ENCODE results near the gene TNRC18. TPM values are rescaled to one million over a fixed set of nuclear protein-coding genes. Genes with fewer than 3 reads are reported as not detected.

The TNRC18 gene
- total and polyA plus RNA-seq, 4 experiments from 2014 or later = 0.11 to 48.9 (median 24.5) TPM

DNA sequence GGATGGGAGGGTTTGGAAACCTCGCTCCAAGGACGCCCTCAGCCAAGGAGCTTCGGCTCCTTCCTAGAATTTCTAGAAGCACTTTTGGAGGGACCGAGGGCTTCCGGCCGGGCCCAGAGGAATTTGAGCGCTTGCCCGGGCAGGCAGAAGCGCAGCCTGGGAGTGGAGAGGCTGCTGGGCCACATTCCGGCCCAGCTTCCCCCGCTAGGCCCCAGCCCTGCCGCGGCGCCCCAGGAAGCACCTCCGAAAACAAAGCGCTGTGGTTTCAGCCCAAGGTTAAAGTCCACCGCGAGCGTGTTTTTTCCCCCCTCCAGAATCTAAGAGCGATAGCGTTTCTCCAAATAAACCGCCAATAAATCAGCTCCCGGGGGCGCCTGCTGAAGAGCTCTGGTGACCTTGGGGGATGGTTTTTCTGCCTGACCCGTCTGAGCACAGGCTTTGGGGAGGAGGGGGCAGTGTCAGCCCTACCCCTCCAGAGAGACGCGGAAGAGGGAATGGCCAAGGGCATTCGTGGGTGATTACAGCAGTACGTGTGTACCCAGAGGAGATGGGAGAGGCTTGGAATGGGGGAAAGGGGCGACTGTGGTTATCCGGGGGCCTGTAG lies 5.7 kb upstream of the TNRC18 start:
- Histone ChIP-seq H3K27ac (ENCODE audit: low read depth, low read length) (no peak overlapping the region), H3K9me3 (ENCODE audit: control insufficient read depth in 1 of 2, low read length in 2 of 2) (no peaks in the 10 kb centered on the region), H3K36me3 (ENCODE audit: insufficient read depth, low read length) (no peaks in the 10 kb centered on the region), H3K4me1 (ENCODE audit: insufficient read depth, low read length) (peaks cover 55% of the 10 kb centered on the region), H3K27me3 (ENCODE audit: insufficient read depth, low read length) (peaks cover 44% of the 10 kb centered on the region), H3K4me3 (ENCODE audit: low read length in 2 of 2) (no peak overlapping the region)
- H3K36me3 Mint-ChIP-seq = peaks cover under 1 to 6% of the 10 kb centered on the region in 2 donors
- POLR2A ChIA-PET (ENCODE audit: partially characterized antibody) = interaction anchor here (1.3 kb wide), 1 partner anchor 12 kb away, joined by 4 read pairs; no protein-coding TSS in a partner anchor
- peaks cover 0 to 10% (median 1%) of the 10 kb centered on the region in 8 donors for H3K9me3 Mint-ChIP-seq
- CTCF ChIA-PET (ENCODE audit: partially characterized antibody) = no interaction called here
- H3K4me3 Mint-ChIP-seq = peak overlapping the region in 6 of 8 donors; percentile 2 to 71 (median 52)
- H3K4me1 Mint-ChIP-seq = peaks cover 14 to 48% (median 25%) of the 10 kb centered on the region in 4 donors
- DNase-seq = peak in 2 of 5 donors; percentile 9 to 10
- peak overlapping the region in 1 of 7 donors; percentile 78 for H3K27ac Mint-ChIP-seq
- H3K27me3 Mint-ChIP-seq = peaks cover 39 to 43% of the 10 kb centered on the region in 2 donors
- intact Hi-C loops (cut with micrococcal nuclease) = no loop called here

DNA sequence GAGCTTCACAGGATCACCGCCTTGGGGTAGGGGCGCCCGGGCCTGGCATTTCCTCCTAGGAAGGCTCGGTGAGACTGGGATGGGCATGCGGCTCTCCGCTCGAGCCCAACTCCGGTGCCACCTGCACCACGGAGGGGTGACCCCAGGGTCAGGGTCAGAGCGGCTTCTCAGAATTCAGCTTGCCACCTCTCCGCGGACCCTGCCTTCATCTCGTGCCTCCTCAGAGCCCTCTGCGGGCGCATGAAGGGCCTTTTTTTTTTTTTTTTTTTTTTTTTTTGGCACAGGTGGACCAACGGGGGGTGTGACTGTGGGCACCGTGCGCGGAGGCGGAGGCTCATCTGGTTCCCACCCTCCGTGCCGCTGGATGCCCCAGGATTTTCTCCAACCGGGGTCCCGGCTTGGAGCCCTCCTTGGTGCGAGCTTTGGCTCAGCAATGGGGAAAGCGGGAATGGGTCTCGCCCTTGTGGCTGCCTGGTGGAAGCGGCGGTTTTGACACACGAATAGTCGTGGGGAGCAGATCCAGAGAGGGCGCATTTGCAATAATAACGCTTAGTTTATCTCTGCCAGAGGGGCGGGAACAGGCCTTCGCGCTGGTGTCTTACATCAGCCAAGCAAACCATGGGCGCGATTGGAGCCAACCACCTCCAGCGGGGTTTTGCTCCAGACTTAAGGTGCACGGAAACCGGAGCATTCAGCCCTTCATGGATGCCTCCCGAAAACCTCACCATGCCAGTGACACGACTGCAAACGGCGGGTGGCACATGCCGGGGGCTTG lies 5.0 kb upstream of the TNRC18 start:
- no peak overlapping the region for H3K4me3 ChIP-seq (ENCODE audit: low read length in 2 of 2)
- peaks cover 17 to 54% (median 28%) of the 10 kb centered on the region in 4 donors for H3K4me1 Mint-ChIP-seq
- H3K4me1 ChIP-seq (ENCODE audit: insufficient read depth, low read length) = peaks cover 59% of the 10 kb centered on the region
- intact Hi-C loops (cut with micrococcal nuclease) = no loop called here
- no peaks in the 10 kb centered on the region for H3K36me3 ChIP-seq (ENCODE audit: insufficient read depth, low read length)
- peak overlapping the region in 2 of 7 donors; percentile 41 to 59 for H3K27ac Mint-ChIP-seq
- H3K4me3 Mint-ChIP-seq = peak overlapping the region in 4 of 8 donors; percentile 20 to 61 (median 34)
- H3K36me3 Mint-ChIP-seq = peaks cover 1 to 4% of the 10 kb centered on the region in 2 donors
- H3K27me3 Mint-ChIP-seq = peaks cover 38 to 47% of the 10 kb centered on the region in 2 donors
- DNase-seq = peak in 3 of 5 donors; percentile 4 to 40 (median 8)
- H3K27ac ChIP-seq (ENCODE audit: low read depth, low read length) = no peak overlapping the region
- H3K9me3 ChIP-seq (ENCODE audit: control insufficient read depth in 1 of 2, low read length in 2 of 2) = no peaks in the 10 kb centered on the region
- ChIA-PET CTCF (ENCODE audit: partially characterized antibody) (no interaction called here), POLR2A (ENCODE audit: partially characterized antibody) (interaction anchor here (1.3 kb wide), 1 partner anchor 11 kb away, joined by 4 read pairs; no protein-coding TSS in a partner anchor)
- peaks cover 0 to 10% (median 0%) of the 10 kb centered on the region in 8 donors for H3K9me3 Mint-ChIP-seq
- H3K27me3 ChIP-seq (ENCODE audit: insufficient read depth, low read length) = peaks cover 46% of the 10 kb centered on the region

DNA sequence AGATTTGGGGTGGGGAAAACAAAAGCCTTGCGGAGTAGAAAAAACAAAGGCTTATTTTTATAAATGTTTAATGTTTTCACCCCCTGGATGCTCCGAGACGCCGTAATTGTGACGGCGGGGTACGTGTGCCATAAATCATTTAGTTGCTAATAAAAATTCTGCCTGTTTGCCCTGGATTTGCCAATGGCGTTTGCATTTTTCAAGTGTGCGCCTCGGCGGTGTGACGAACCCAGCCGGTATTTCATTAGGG lies 2.5 kb upstream of the TNRC18 start:
- H3K9me3 Mint-ChIP-seq = peaks cover 0 to 4% (median 0%) of the 10 kb centered on the region in 8 donors
- H3K27ac Mint-ChIP-seq = peak overlapping the region in 2 of 7 donors; percentile 68 to 81
- intact Hi-C loops (cut with micrococcal nuclease) = no loop called here
- peaks cover 75% of the 10 kb centered on the region for H3K4me1 ChIP-seq (ENCODE audit: insufficient read depth, low read length)
- ChIA-PET CTCF (ENCODE audit: partially characterized antibody) (no interaction called here), POLR2A (ENCODE audit: partially characterized antibody) (no interaction called here)
- H3K27ac ChIP-seq (ENCODE audit: low read depth, low read length) = no peak overlapping the region
- H3K9me3 ChIP-seq (ENCODE audit: control insufficient read depth in 1 of 2, low read length in 2 of 2) = no peaks in the 10 kb centered on the region
- H3K4me3 Mint-ChIP-seq = peak overlapping the region in 2 of 8 donors; percentile 21 to 27
- peaks cover 21 to 47% of the 10 kb centered on the region in 2 donors for H3K27me3 Mint-ChIP-seq
- peak in 1 of 5 donors; percentile 11 for DNase-seq
- no peaks in the 10 kb centered on the region for H3K36me3 ChIP-seq (ENCODE audit: insufficient read depth, low read length)
- H3K27me3 ChIP-seq (ENCODE audit: insufficient read depth, low read length) = peaks cover 61% of the 10 kb centered on the region
- H3K4me1 Mint-ChIP-seq = peaks cover 17 to 56% (median 30%) of the 10 kb centered on the region in 4 donors
- H3K4me3 ChIP-seq (ENCODE audit: low read length in 2 of 2) = no peak overlapping the region
- H3K36me3 Mint-ChIP-seq = peaks cover 0 to 1% of the 10 kb centered on the region in 2 donors

DNA sequence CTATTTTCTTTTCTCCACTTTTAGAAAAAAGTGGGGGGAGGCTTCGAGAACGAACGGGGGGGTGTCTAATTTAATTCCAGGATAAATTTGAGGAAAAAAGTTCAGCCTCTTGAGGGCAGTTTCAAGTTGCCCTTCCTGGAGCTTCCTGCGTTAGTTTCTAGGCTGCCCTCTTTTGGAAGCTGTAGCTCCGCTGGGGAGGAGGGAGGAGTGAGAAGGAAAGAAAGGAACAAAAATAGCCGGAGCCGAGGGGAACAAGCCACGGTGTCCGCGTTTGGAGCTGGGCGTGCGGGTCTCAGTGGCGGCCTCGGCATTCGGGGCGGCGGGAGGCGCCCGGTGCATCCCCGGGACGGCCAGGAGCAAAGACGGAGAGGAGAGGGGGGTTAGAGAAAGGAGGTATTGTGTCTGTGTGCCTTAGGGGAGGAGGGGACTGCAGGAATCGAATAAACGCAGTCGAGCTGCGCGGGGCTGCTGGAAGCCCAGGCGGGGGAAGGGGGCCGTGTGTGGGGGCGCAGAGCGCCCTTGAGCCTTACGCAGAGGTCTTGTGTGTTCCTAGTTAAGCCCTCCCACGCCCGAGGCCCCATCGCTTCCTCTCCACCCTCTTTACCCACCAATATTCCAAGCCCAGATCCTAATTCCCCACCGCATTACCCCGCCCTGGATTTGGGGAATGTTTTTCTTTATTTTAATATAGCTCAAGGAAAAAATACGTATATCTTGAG lies 2.0 kb upstream of the TNRC18 start:
- peaks cover 17 to 58% (median 30%) of the 10 kb centered on the region in 4 donors for H3K4me1 Mint-ChIP-seq
- H3K27me3 Mint-ChIP-seq = peaks cover 21 to 47% of the 10 kb centered on the region in 2 donors
- H3K9me3 Mint-ChIP-seq = peaks cover 0 to 4% (median 0%) of the 10 kb centered on the region in 8 donors
- peak overlapping the region in 6 of 8 donors; percentile 2 to 65 (median 8) for H3K4me3 Mint-ChIP-seq
- peaks cover 79% of the 10 kb centered on the region for H3K4me1 ChIP-seq (ENCODE audit: insufficient read depth, low read length)
- no peak overlapping the region for H3K27ac ChIP-seq (ENCODE audit: low read depth, low read length)
- H3K9me3 ChIP-seq (ENCODE audit: control insufficient read depth in 1 of 2, low read length in 2 of 2) = no peaks in the 10 kb centered on the region
- no peak overlapping the region for H3K4me3 ChIP-seq (ENCODE audit: low read length in 2 of 2)
- ChIA-PET CTCF (ENCODE audit: partially characterized antibody) (no interaction called here), POLR2A (ENCODE audit: partially characterized antibody) (interaction anchor here (0.9 to 1.0 kb wide), 3 partner anchors 26 to 103 kb away, joined by 3 to 4 read pairs (median 3); no protein-coding TSS in a partner anchor)
- peaks cover 60% of the 10 kb centered on the region for H3K27me3 ChIP-seq (ENCODE audit: insufficient read depth, low read length)
- intact Hi-C loops (cut with micrococcal nuclease) = no loop called here
- H3K27ac Mint-ChIP-seq = peak overlapping the region in 3 of 7 donors; percentile 35 to 81 (median 68)
- H3K36me3 Mint-ChIP-seq = peaks cover 0 to 1% of the 10 kb centered on the region in 2 donors
- H3K36me3 ChIP-seq (ENCODE audit: insufficient read depth, low read length) = no peaks in the 10 kb centered on the region
- DNase-seq = peak in 3 of 5 donors; percentile 3 to 17 (median 15)

DNA sequence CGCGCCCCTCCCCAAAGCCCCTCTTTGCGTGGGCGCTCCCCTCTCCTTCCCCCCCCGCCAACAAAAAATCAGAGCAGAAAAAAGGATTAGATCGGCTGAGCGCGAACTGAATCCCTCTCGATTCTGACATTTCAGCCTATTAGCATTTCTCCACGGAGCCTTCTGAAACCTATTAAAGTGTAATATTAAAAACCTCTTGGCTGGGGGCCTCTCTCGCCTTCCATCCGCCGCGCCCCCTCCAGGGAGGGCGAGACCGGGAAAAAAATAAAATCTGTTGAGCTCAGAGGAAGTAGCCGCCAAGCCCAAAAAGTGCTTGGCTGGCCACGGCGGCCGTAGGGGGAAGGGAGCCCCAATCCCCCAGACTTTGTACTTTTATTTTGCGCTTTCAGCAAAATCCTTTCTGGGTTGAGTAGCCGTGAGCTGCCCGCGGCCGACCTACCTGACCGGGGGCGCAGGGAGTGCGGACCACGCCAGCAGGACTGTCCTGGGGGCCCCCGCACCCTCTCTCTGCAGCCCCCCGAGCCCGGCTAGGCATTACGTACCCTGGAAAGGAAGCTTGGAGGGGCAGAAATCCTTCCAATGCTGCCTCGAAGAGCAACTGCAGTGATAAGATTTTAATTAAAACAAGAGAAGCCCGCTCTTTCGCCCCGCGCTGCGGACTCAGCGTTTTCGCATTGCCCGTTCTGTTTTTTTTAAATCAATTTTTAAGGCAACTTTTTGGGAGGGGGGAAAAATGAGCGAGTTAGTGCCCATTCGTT lies 1.3 kb upstream of the TNRC18 start:
- H3K27ac ChIP-seq (ENCODE audit: low read depth, low read length) = no peak overlapping the region
- intact Hi-C loops (cut with micrococcal nuclease) = no loop called here
- peaks cover 56% of the 10 kb centered on the region for H3K27me3 ChIP-seq (ENCODE audit: insufficient read depth, low read length)
- H3K4me1 ChIP-seq (ENCODE audit: insufficient read depth, low read length) = peaks cover 85% of the 10 kb centered on the region
- no peak overlapping the region for H3K4me3 ChIP-seq (ENCODE audit: low read length in 2 of 2)
- Mint-ChIP-seq H3K4me1 (peaks cover 17 to 64% (median 30%) of the 10 kb centered on the region in 4 donors), H3K36me3 (peaks cover 0 to 1% of the 10 kb centered on the region in 2 donors), H3K9me3 (peaks cover 0 to 3% (median 0%) of the 10 kb centered on the region in 8 donors), H3K4me3 (peak overlapping the region; percentile 40 to 88 (median 71)), H3K27me3 (peaks cover 20 to 45% of the 10 kb centered on the region in 2 donors), H3K27ac (peak overlapping the region in 4 of 7 donors; percentile 7 to 81 (median 25))
- peak; percentile 8 to 24 (median 9) for DNase-seq
- no peaks in the 10 kb centered on the region for H3K9me3 ChIP-seq (ENCODE audit: control insufficient read depth in 1 of 2, low read length in 2 of 2)
- CTCF ChIA-PET (ENCODE audit: partially characterized antibody) = no interaction called here
- POLR2A ChIA-PET (ENCODE audit: partially characterized antibody) = interaction anchor here (0.9 to 4.2 kb wide), 5 partner anchors 25 to 134 kb away, joined by 3 to 44 read pairs (median 3); no protein-coding TSS in a partner anchor
- H3K36me3 ChIP-seq (ENCODE audit: insufficient read depth, low read length) = no peaks in the 10 kb centered on the region

DNA sequence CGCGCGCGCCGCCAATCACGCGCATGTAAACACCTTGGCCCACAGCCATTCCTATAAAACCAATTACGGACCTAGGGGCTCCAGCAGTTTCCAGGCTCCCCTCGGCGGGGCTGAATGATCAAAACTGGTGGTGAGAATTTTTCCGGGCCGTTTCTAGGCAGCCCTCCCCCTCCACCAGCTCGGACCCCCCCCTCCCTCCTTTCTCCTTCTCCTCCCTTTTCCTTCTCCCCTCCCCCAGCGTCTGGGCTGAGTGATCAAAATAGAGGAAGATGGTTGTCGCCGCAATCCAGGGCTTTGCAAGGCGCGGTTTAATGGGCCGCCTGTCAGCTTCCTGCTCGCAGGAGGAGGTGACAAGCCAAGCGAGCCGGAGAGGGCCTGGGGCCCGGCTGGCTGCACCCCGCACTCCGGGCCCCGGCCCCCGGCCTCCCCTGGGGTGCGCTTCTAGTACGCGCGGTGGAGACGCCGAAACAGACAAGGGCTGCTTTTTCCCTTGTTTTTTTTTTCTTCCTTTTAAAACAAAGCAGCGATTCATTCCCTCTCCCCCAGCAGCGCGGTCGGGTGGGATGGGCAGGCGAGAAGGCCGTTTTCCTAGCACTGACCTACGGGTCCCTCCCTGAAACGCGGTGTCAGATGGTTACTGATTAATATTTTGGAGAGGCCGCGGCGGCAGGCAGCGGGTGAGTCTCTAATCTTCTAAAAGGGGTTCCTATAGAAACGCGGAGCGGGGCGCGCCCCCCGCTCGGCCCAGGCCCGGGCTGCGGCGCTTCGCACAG lies 528 bp upstream of the TNRC18 start:
- H3K4me3 ChIP-seq (ENCODE audit: low read length in 2 of 2) = peak overlapping the region in 1 of 2 donors; percentile 9
- no peak overlapping the region for H3K27ac ChIP-seq (ENCODE audit: low read depth, low read length)
- peaks cover 85% of the 10 kb centered on the region for H3K4me1 ChIP-seq (ENCODE audit: insufficient read depth, low read length)
- H3K9me3 ChIP-seq (ENCODE audit: control insufficient read depth in 1 of 2, low read length in 2 of 2) = no peaks in the 10 kb centered on the region
- Mint-ChIP-seq H3K27me3 (peaks cover 17 to 42% of the 10 kb centered on the region in 2 donors), H3K36me3 (peaks cover 0 to 1% of the 10 kb centered on the region in 2 donors), H3K4me3 (peak overlapping the region; percentile 80 to 95 (median 86)), H3K4me1 (peaks cover 13 to 64% (median 30%) of the 10 kb centered on the region in 4 donors), H3K27ac (peak overlapping the region in 5 of 7 donors; percentile 70 to 86 (median 81)), H3K9me3 (peaks cover 0 to 3% (median 0%) of the 10 kb centered on the region in 8 donors)
- ChIA-PET CTCF (ENCODE audit: partially characterized antibody) (no interaction called here), POLR2A (ENCODE audit: partially characterized antibody) (interaction anchor here (0.9 to 4.2 kb wide), 4 partner anchors 25 to 135 kb away, joined by 3 to 44 read pairs (median 3); no protein-coding TSS in a partner anchor)
- intact Hi-C loops (cut with micrococcal nuclease) = no loop called here
- DNase-seq = peak; percentile 32 to 56 (median 44)
- H3K27me3 ChIP-seq (ENCODE audit: insufficient read depth, low read length) = peaks cover 56% of the 10 kb centered on the region
- no peaks in the 10 kb centered on the region for H3K36me3 ChIP-seq (ENCODE audit: insufficient read depth, low read length)

Data from CD4-positive, alpha-beta memory T cell (primary cell).